Adrenal gland (tissue), 5 donors: ENCODE data around the gene TNS1.

Source experiments
- CTCF ChIP-seq, 6 experiments: fragments of 450-650 bp in 4 of 6; fragments of 200-600 bp in 2 of 6; sonication (generic) in 1 of 6; IDR thresholded peaks; 1 replicate in 5 of 6; 2 replicates in 1 of 6; pipeline versions ENCODE4 v1.5.1 to v1.8.0; 2016 to 2021; ENCODE audit warnings: antibody characterized with exemption in 6 of 6, mild to moderate bottlenecking in 2 of 6, moderate library complexity in 1 of 6
- POLR2A ChIP-seq, 2 donors: fragments of 450-650 bp; IDR thresholded peaks; one replicate each; pipeline ENCODE4 v1.6.1; 2017; ENCODE audit warnings: antibody characterized with exemption in 2 of 2, mild to moderate bottlenecking in 2 of 2, moderate library complexity in 1 of 2
- donor health status: DM: no; HTN: no; CAD: no.

DNA sequence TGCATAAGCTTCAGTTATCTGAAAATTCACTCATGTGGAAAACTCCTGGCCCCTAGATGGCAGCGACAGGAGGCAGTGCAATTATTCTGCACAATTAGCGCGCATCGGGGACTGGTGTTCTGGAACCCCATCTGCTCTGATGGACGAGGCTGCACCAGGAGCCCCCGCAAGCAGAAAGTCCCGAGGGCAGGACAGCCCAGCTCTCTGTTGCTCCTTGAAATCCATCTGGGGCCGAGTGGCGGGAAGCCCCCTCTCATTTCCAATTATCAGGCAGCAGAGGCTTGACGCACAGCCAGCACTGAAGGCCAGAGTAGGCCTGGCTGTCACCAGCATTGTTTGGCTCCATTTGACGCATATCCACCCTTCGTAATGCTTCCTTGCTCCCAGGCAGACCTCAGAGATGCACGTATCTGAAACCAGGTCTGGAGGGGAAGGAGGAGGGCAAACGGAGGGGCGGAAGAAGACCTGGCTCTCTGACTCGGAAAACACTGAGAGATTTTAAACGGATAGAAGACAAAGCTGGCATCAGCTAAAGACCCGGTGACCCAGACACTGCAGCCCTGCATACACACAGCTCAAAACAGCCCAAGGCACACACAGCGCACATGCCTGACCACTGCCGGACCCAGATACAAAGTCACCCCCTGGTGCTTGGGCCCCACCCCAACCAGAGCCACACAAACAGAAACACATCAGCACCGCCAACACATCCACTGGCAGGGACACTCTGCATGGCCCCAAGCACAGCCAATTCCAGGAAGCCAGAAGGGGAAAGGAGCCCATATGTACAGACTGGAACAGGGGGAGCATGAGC lies 69.8 kb downstream of the TNS1 start:
- TF ChIP-seq CTCF (IDR thresholded peaks at IDR 0.05) (peak in 1 of 6 experiments; percentile 12), POLR2A (IDR thresholded peaks at IDR 0.05) (peak in 1 of 2 donors; percentile 19)
